CD4-positive, alpha-beta T cell treated with Interleukin-21 for 1 hour (primary cell): ENCODE results near the gene FAM20C.
"Not testable (repeated sequence)": the region's sequence is repeated elsewhere in the genome, so short reads cannot be mapped to it uniquely, and the experiment has no call there.

Experiments
- DNase-seq: peaks from one replicate; pipeline ENCODE4 v3.0.0-alpha.2; 2020

FAM20C gene

GRCh38 chr7:193481-194251, 1.3 kb downstream of the FAM20C start:
- no peak for DNase-seq

GRCh38 chr7:194252-195009, 2.1 kb downstream of the FAM20C start:
- DNase-seq: no peak

GRCh38 chr7:195010-195829, 2.8 kb downstream of the FAM20C start:
- no peak for DNase-seq

GRCh38 chr7:195830-196128, 3.4 kb downstream of the FAM20C start:
- no peak for DNase-seq

- no peak for DNase-seq
Observed at GRCh38 chr7:196283-196682, 3.9 kb downstream of the FAM20C start.

GRCh38 chr7:196778-197321, 4.5 kb downstream of the FAM20C start:
- no peak for DNase-seq

GRCh38 chr7:197413-198335, 5.3 kb downstream of the FAM20C start:
- DNase-seq: no peak

GRCh38 chr7:199483-200249, 7.3 kb downstream of the FAM20C start:
- no peak for DNase-seq

GRCh38 chr7:200290-200689, 7.9 kb downstream of the FAM20C start:
- DNase-seq: no peak

- DNase-seq: no peak
Observed at GRCh38 chr7:200704-201103, 8.3 kb downstream of the FAM20C start.

- no peak for DNase-seq
Observed at GRCh38 chr7:204326-204725, 12.0 kb downstream of the FAM20C start.

- DNase-seq: no peak
Observed at GRCh38 chr7:205115-206010, 13.0 kb downstream of the FAM20C start.

GRCh38 chr7:206351-206750, 14.0 kb downstream of the FAM20C start:
- not testable (repeated sequence) for DNase-seq

GRCh38 chr7:207418-208129, 15.2 kb downstream of the FAM20C start:
- DNase-seq: no peak

- DNase-seq: no peak
Observed at GRCh38 chr7:208130-208673, 15.8 kb downstream of the FAM20C start.

- no peak for DNase-seq
Observed at GRCh38 chr7:208816-209215, 16.4 kb downstream of the FAM20C start.

- DNase-seq: no peak
Observed at GRCh38 chr7:209416-209815, 17.0 kb downstream of the FAM20C start.

GRCh38 chr7:209906-210305, 17.5 kb downstream of the FAM20C start:
- no peak for DNase-seq

GRCh38 chr7:210401-210925, 18.1 kb downstream of the FAM20C start:
- DNase-seq: no peak
